Measurements from ENCODE around the gene SLCO1A2.
A peak's percentile ranks its signal among the peaks of the same experiment; 100 is the strongest.

SLCO1A2 gene

DNA sequence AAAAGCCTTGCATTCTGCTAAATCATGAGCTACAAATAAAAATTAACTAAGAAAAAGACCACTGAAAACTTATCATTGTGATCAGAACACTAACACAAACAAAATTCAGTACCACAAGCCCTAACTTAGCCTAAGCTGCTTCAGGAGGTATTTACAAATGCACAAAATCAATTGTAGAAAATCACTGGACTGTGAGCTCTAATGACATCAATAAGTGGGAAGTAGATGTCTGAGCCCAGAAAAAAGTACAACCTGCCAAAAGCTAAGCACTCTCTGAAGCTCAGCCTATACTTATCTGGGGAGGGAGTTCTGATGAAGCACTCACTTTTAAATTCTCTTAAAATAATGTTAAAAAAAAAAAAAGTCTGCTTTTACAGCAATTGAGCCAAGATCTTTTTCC, 110.8 kb downstream of the SLCO1A2 start:
- Histone ChIP-seq H3K27me3 (ENCODE audit: insufficient read depth, low read length) (no peaks in the 10 kb centered on the region), H2BK120ac (ENCODE audit: insufficient read depth, low read length, poor library complexity) (no peak overlapping the region), H3K36me3 (ENCODE audit: control insufficient read depth in 1 of 2, insufficient read depth in 2 of 2, low read length in 2 of 2) (no peaks in the 10 kb centered on the region), H3K4ac (ENCODE audit: low read depth, low read length) (no peak overlapping the region), H4K12ac (ENCODE audit: low read depth, low read length) (no peak overlapping the region), H2BK5ac (ENCODE audit: low read depth, low read length, poor library complexity) (no peak overlapping the region), H3K18ac (ENCODE audit: low read length) (no peak overlapping the region), H3K4me1 (ENCODE audit: control insufficient read depth in 1 of 2, insufficient read depth in 2 of 2, low read length in 2 of 2) (no peaks in the 10 kb centered on the region), H3K23ac (ENCODE audit: low read length) (no peak overlapping the region), H3K27ac (ENCODE audit: low read depth, low read length) (no peak overlapping the region), H3K79me2 (ENCODE audit: control insufficient read depth, insufficient read depth, low read length, poor library complexity) (no peaks in the 10 kb centered on the region), H2AK5ac (ENCODE audit: low read length) (no peak overlapping the region), H3K4me2 (ENCODE audit: low read length) (no peak overlapping the region), H3K9me3 (ENCODE audit: insufficient read depth, low read depth, low read length) (no peaks in the 10 kb centered on the region), H2BK12ac (ENCODE audit: low read length) (no peak overlapping the region), H3K4me3 (ENCODE audit: low read depth, low read length) (no peak overlapping the region), H2AFZ (ENCODE audit: insufficient read depth, low read length, poor library complexity) (no peak overlapping the region), H3K9ac (ENCODE audit: low read length) (no peak overlapping the region), H3K79me1 (ENCODE audit: low read length) (no peaks in the 10 kb centered on the region), H3K14ac (ENCODE audit: low read length) (no peak overlapping the region), H4K91ac (ENCODE audit: low read depth, low read length) (no peak overlapping the region), H4K8ac (ENCODE audit: low read depth, low read length) (no peak overlapping the region)
- DNase-seq, result no peak

DNA sequence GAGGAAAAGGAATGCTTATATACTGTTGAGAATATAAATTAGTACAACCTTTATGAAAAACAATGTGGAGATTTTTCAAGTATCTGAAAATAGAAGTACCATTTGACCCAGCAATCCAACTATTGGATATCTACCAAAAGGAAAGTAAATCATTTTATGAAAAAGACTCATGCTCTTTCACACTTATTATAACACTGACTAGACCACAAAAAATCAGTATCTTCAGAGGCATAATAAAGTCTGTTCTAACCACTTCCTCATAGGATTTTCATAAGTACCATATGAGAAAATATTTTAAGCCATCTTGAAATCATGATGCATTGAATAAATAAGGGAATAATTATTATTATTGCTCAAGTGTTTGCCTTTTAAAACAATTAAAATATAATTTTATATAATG, 112.9 kb downstream of the SLCO1A2 start:
- Histone ChIP-seq H2AK5ac (ENCODE audit: low read length) (no peak overlapping the region), H3K4me1 (ENCODE audit: control insufficient read depth in 1 of 2, insufficient read depth in 2 of 2, low read length in 2 of 2) (no peaks in the 10 kb centered on the region), H3K79me2 (ENCODE audit: control insufficient read depth, insufficient read depth, low read length, poor library complexity) (no peaks in the 10 kb centered on the region), H4K8ac (ENCODE audit: low read depth, low read length) (no peak overlapping the region), H3K9ac (ENCODE audit: low read length) (no peak overlapping the region), H3K9me3 (ENCODE audit: insufficient read depth, low read depth, low read length) (no peaks in the 10 kb centered on the region), H2AFZ (ENCODE audit: insufficient read depth, low read length, poor library complexity) (no peak overlapping the region), H3K4ac (ENCODE audit: low read depth, low read length) (no peak overlapping the region), H4K12ac (ENCODE audit: low read depth, low read length) (no peak overlapping the region), H4K91ac (ENCODE audit: low read depth, low read length) (no peak overlapping the region), H2BK120ac (ENCODE audit: insufficient read depth, low read length, poor library complexity) (no peak overlapping the region), H3K36me3 (ENCODE audit: control insufficient read depth in 1 of 2, insufficient read depth in 2 of 2, low read length in 2 of 2) (no peaks in the 10 kb centered on the region), H2BK12ac (ENCODE audit: low read length) (no peak overlapping the region), H3K27me3 (ENCODE audit: insufficient read depth, low read length) (no peaks in the 10 kb centered on the region), H3K4me2 (ENCODE audit: low read length) (no peak overlapping the region), H3K27ac (ENCODE audit: low read depth, low read length) (no peak overlapping the region), H3K4me3 (ENCODE audit: low read depth, low read length) (no peak overlapping the region), H3K14ac (ENCODE audit: low read length) (no peak overlapping the region), H3K23ac (ENCODE audit: low read length) (no peak overlapping the region), H3K79me1 (ENCODE audit: low read length) (no peaks in the 10 kb centered on the region), H3K18ac (ENCODE audit: low read length) (no peak overlapping the region), H2BK5ac (ENCODE audit: low read depth, low read length, poor library complexity) (no peak overlapping the region)
- no peak for DNase-seq

DNA sequence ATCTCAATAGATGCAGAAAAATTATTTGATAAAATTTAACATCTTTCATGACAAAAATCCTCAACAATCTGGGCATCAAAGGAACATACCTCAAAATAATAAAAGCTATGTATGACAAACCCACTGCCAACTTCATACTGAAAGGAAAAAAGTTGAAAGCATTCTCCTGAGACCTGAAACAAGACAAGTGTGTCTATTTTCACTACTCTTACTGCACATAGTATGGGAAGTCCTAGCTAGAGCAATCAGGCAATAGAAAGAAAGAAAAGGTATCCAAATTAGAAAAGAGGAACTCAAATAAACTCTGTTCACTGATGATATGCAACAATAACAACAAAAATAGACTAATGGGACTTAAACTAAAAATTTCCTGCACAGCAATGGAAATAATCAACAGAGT, 113.6 kb downstream of the SLCO1A2 start:
- no peak overlapping the region for H3K23ac ChIP-seq (ENCODE audit: low read length)
- no peak overlapping the region for H3K4ac ChIP-seq (ENCODE audit: low read depth, low read length)
- no peaks in the 10 kb centered on the region for H3K36me3 ChIP-seq (ENCODE audit: control insufficient read depth in 1 of 2, insufficient read depth in 2 of 2, low read length in 2 of 2)
- H3K18ac ChIP-seq (ENCODE audit: low read length), result no peak overlapping the region
- H2AK5ac ChIP-seq (ENCODE audit: low read length), result no peak overlapping the region
- H3K27ac ChIP-seq (ENCODE audit: low read depth, low read length), result no peak overlapping the region
- no peak overlapping the region for H2AFZ ChIP-seq (ENCODE audit: insufficient read depth, low read length, poor library complexity)
- H3K9me3 ChIP-seq (ENCODE audit: insufficient read depth, low read depth, low read length), result no peaks in the 10 kb centered on the region
- H3K4me3 ChIP-seq (ENCODE audit: low read depth, low read length), result no peak overlapping the region
- no peak overlapping the region for H3K4me2 ChIP-seq (ENCODE audit: low read length)
- H3K79me1 ChIP-seq (ENCODE audit: low read length), result no peaks in the 10 kb centered on the region
- no peaks in the 10 kb centered on the region for H3K27me3 ChIP-seq (ENCODE audit: insufficient read depth, low read length)
- H2BK5ac ChIP-seq (ENCODE audit: low read depth, low read length, poor library complexity), result no peak overlapping the region
- no peak for DNase-seq
- H2BK12ac ChIP-seq (ENCODE audit: low read length), result no peak overlapping the region
- H3K9ac ChIP-seq (ENCODE audit: low read length), result no peak overlapping the region
- no peaks in the 10 kb centered on the region for H3K79me2 ChIP-seq (ENCODE audit: control insufficient read depth, insufficient read depth, low read length, poor library complexity)
- H3K4me1 ChIP-seq (ENCODE audit: control insufficient read depth in 1 of 2, insufficient read depth in 2 of 2, low read length in 2 of 2), result no peaks in the 10 kb centered on the region
- H4K12ac ChIP-seq (ENCODE audit: low read depth, low read length), result no peak overlapping the region
- no peak overlapping the region for H3K14ac ChIP-seq (ENCODE audit: low read length)
- no peak overlapping the region for H4K91ac ChIP-seq (ENCODE audit: low read depth, low read length)
- H4K8ac ChIP-seq (ENCODE audit: low read depth, low read length), result no peak overlapping the region
- H2BK120ac ChIP-seq (ENCODE audit: insufficient read depth, low read length, poor library complexity), result no peak overlapping the region

DNA sequence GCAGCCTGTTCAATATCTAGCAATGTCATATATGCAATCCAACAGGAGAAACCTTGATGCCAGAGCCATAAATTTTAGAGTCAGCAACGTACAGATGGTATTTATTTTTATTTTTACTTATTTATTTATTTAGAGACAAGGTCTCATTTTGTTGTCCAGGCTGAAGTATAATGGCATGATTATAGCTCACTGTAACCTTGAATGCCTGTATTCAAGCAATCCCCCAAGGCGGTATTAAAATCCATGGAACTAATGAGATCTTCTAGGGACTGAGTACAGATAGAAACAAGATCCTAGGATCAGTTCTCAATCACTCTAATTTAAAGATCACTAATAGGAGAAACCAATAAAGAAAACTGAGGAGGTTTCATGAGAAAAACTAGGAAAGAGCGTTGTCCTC, 114.5 kb downstream of the SLCO1A2 start:
- H3K4me2 ChIP-seq (ENCODE audit: low read length), result no peak overlapping the region
- no peaks in the 10 kb centered on the region for H3K9me3 ChIP-seq (ENCODE audit: insufficient read depth, low read depth, low read length)
- no peak overlapping the region for H2AK5ac ChIP-seq (ENCODE audit: low read length)
- no peak overlapping the region for H3K4me3 ChIP-seq (ENCODE audit: low read depth, low read length)
- H4K12ac ChIP-seq (ENCODE audit: low read depth, low read length), result no peak overlapping the region
- H4K91ac ChIP-seq (ENCODE audit: low read depth, low read length), result no peak overlapping the region
- H3K4me1 ChIP-seq (ENCODE audit: control insufficient read depth in 1 of 2, insufficient read depth in 2 of 2, low read length in 2 of 2), result no peaks in the 10 kb centered on the region
- DNase-seq, result no peak
- no peaks in the 10 kb centered on the region for H3K79me2 ChIP-seq (ENCODE audit: control insufficient read depth, insufficient read depth, low read length, poor library complexity)
- no peaks in the 10 kb centered on the region for H3K27me3 ChIP-seq (ENCODE audit: insufficient read depth, low read length)
- no CpG with 5 or more reads among the region's 3 CpGs for WGBS (ENCODE audit: extremely low coverage, insufficient coverage, insufficient read length)
- no peak overlapping the region for H3K18ac ChIP-seq (ENCODE audit: low read length)
- no peak overlapping the region for H3K14ac ChIP-seq (ENCODE audit: low read length)
- H2BK5ac ChIP-seq (ENCODE audit: low read depth, low read length, poor library complexity), result no peak overlapping the region
- H2AFZ ChIP-seq (ENCODE audit: insufficient read depth, low read length, poor library complexity), result no peak overlapping the region
- H3K4ac ChIP-seq (ENCODE audit: low read depth, low read length), result no peak overlapping the region
- H2BK120ac ChIP-seq (ENCODE audit: insufficient read depth, low read length, poor library complexity), result no peak overlapping the region
- H3K36me3 ChIP-seq (ENCODE audit: control insufficient read depth in 1 of 2, insufficient read depth in 2 of 2, low read length in 2 of 2), result no peaks in the 10 kb centered on the region
- no peak overlapping the region for H4K8ac ChIP-seq (ENCODE audit: low read depth, low read length)
- no peak overlapping the region for H3K23ac ChIP-seq (ENCODE audit: low read length)
- no peak overlapping the region for H2BK12ac ChIP-seq (ENCODE audit: low read length)
- H3K79me1 ChIP-seq (ENCODE audit: low read length), result no peaks in the 10 kb centered on the region
- H3K9ac ChIP-seq (ENCODE audit: low read length), result no peak overlapping the region
- no peak overlapping the region for H3K27ac ChIP-seq (ENCODE audit: low read depth, low read length)

DNA sequence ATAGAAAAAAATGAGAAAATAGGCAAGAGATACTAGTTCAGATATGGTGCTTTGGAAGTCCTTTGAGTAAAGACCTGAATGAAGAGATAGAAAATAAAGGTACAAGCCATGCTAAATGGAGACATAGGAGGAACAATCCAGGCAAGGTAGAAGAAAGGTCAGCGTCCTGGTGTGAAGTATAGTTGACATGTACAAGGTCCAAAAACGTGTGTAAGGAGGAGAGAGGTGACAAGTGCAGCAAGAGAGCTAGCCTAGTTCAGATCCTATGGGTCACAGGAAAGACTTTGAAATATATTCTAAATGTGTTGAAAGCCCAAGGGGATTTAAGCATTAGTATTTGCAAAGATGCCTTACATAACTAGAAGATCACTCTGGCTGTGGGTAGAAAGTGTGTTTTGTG, 115.5 kb downstream of the SLCO1A2 start:
- Histone ChIP-seq H3K9me3 (ENCODE audit: insufficient read depth, low read depth, low read length) (no peaks in the 10 kb centered on the region), H3K36me3 (ENCODE audit: control insufficient read depth in 1 of 2, insufficient read depth in 2 of 2, low read length in 2 of 2) (no peaks in the 10 kb centered on the region), H3K27ac (ENCODE audit: low read depth, low read length) (no peak overlapping the region), H3K14ac (ENCODE audit: low read length) (no peak overlapping the region), H4K12ac (ENCODE audit: low read depth, low read length) (no peak overlapping the region), H2AK5ac (ENCODE audit: low read length) (no peak overlapping the region), H3K9ac (ENCODE audit: low read length) (no peak overlapping the region), H3K79me1 (ENCODE audit: low read length) (no peaks in the 10 kb centered on the region), H4K91ac (ENCODE audit: low read depth, low read length) (no peak overlapping the region), H2BK12ac (ENCODE audit: low read length) (no peak overlapping the region), H2BK120ac (ENCODE audit: insufficient read depth, low read length, poor library complexity) (no peak overlapping the region), H3K18ac (ENCODE audit: low read length) (no peak overlapping the region), H3K79me2 (ENCODE audit: control insufficient read depth, insufficient read depth, low read length, poor library complexity) (no peaks in the 10 kb centered on the region), H3K27me3 (ENCODE audit: insufficient read depth, low read length) (no peaks in the 10 kb centered on the region), H2BK5ac (ENCODE audit: low read depth, low read length, poor library complexity) (no peak overlapping the region), H2AFZ (ENCODE audit: insufficient read depth, low read length, poor library complexity) (no peak overlapping the region), H4K8ac (ENCODE audit: low read depth, low read length) (no peak overlapping the region), H3K4me2 (ENCODE audit: low read length) (no peak overlapping the region), H3K4ac (ENCODE audit: low read depth, low read length) (no peak overlapping the region), H3K4me3 (ENCODE audit: low read depth, low read length) (no peak overlapping the region), H3K23ac (ENCODE audit: low read length) (no peak overlapping the region), H3K4me1 (ENCODE audit: control insufficient read depth in 1 of 2, insufficient read depth in 2 of 2, low read length in 2 of 2) (no peaks in the 10 kb centered on the region)
- DNase-seq, result peak; percentile 4 to 60
- WGBS (ENCODE audit: extremely low coverage, insufficient coverage, insufficient read length), result no CpG with 5 or more reads among the region's 2 CpGs

All from trophoblast cell (in vitro differentiated cells and primary cell).